Panc1 (cell line): ENCODE results near the gene SLC22A15.

Experiments used
- POLR2AphosphoS5 ChIP-seq: IDR thresholded peaks from 2 replicates; pipeline ENCODE4 v1.6.1; 2012; ENCODE audit warnings: mild to moderate bottlenecking, low read depth, low read length, moderate library complexity
- SIN3A ChIP-seq: IDR thresholded peaks from 2 replicates; pipeline ENCODE4 v1.6.1; 2012; ENCODE audit warnings: low read depth, mild to moderate bottlenecking, low read length, moderate library complexity, borderline replicate concordance; ENCODE audit not compliant: insufficient read depth
- TF ChIP-seq, protein P1 (sequence below): fragments of 450-650 bp; IDR thresholded peaks from 2 replicates; pipeline ENCODE4 v1.5.1; 2017; ENCODE audit warnings: mild to moderate bottlenecking
- TF ChIP-seq, protein P2 (sequence below), 2 experiments: IDR thresholded peaks; 2 replicates each; pipeline ENCODE4 v1.6.1; 2011 to 2012; ENCODE audit warnings: low read depth in 2 of 2, control low read depth in 1 of 2, low read length in 1 of 2, mild to moderate bottlenecking in 1 of 2, moderate library complexity in 1 of 2; ENCODE audit not compliant: insufficient read depth in 1 of 2

DNA sequence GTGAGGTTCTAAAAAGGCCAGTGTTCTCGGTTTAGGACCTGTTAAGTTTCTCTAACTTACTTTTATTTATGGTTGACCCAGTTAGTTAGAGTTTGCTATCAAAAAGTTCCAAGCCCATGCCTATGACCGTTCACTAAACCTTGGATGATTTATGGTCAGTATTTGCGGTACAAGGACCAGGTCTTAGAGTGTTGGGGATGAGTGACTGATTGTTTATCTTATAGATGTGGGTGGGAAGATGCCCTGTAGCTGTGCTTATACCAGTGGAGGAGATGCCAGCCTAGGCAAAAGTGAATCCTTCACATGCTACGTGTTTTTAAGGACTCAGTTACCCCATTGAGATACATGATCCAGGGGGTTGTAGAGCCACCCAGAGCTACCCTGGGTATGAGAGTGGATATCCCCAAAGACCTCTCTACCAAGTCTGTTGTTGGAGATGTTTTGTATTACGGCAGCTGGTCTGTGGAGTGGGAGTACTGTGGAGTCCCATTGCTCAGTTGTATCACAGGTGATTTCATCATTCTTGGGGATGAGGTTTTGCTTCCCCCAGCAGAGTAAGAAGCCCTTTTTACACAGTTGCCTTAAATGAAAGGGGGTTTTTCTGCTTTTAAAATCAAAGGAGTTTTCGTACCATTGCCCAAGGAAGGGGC is 2.1 kb downstream of the SLC22A15 start:
- TF ChIP-seq, protein P1, sequence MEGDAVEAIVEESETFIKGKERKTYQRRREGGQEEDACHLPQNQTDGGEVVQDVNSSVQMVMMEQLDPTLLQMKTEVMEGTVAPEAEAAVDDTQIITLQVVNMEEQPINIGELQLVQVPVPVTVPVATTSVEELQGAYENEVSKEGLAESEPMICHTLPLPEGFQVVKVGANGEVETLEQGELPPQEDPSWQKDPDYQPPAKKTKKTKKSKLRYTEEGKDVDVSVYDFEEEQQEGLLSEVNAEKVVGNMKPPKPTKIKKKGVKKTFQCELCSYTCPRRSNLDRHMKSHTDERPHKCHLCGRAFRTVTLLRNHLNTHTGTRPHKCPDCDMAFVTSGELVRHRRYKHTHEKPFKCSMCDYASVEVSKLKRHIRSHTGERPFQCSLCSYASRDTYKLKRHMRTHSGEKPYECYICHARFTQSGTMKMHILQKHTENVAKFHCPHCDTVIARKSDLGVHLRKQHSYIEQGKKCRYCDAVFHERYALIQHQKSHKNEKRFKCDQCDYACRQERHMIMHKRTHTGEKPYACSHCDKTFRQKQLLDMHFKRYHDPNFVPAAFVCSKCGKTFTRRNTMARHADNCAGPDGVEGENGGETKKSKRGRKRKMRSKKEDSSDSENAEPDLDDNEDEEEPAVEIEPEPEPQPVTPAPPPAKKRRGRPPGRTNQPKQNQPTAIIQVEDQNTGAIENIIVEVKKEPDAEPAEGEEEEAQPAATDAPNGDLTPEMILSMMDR, result no peak
- TF ChIP-seq SIN3A (no peak), POLR2AphosphoS5 (no peak)
- TF ChIP-seq, protein P2, sequence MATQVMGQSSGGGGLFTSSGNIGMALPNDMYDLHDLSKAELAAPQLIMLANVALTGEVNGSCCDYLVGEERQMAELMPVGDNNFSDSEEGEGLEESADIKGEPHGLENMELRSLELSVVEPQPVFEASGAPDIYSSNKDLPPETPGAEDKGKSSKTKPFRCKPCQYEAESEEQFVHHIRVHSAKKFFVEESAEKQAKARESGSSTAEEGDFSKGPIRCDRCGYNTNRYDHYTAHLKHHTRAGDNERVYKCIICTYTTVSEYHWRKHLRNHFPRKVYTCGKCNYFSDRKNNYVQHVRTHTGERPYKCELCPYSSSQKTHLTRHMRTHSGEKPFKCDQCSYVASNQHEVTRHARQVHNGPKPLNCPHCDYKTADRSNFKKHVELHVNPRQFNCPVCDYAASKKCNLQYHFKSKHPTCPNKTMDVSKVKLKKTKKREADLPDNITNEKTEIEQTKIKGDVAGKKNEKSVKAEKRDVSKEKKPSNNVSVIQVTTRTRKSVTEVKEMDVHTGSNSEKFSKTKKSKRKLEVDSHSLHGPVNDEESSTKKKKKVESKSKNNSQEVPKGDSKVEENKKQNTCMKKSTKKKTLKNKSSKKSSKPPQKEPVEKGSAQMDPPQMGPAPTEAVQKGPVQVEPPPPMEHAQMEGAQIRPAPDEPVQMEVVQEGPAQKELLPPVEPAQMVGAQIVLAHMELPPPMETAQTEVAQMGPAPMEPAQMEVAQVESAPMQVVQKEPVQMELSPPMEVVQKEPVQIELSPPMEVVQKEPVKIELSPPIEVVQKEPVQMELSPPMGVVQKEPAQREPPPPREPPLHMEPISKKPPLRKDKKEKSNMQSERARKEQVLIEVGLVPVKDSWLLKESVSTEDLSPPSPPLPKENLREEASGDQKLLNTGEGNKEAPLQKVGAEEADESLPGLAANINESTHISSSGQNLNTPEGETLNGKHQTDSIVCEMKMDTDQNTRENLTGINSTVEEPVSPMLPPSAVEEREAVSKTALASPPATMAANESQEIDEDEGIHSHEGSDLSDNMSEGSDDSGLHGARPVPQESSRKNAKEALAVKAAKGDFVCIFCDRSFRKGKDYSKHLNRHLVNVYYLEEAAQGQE (IDR thresholded peaks at IDR 0.05; ENCODE audit: insufficient read depth in 1 of 2, low read depth in 2 of 2, low read length in 1 of 2), result no peak
